A673 (cell line): ENCODE measurements around the gene PTPRR. TPM values are rescaled to one million over a fixed set of nuclear protein-coding genes. Genes with fewer than 3 reads are reported as not detected.

Experiments used
- BruUV-seq: library from RNA; stranded (reverse); fragments of 400-500 nt; replicated peaks from 2 replicates; lab custom pipeline; 2021; lab: Mats Ljungman, UMichigan
- CTCF ChIA-PET: fragments of 300-600 bp; sonication (Branson Sonifier 250); formaldehyde crosslinking; loops from one replicate; lab custom pipeline; 2022; ENCODE audit warnings: antibody characterized with exemption; lab: Charles Lee
- POLR2A ChIA-PET: fragments of 300-600 bp; sonication (Branson Sonifier 250); formaldehyde crosslinking; loops from one replicate; lab custom pipeline; 2022; ENCODE audit warnings: antibody characterized with exemption; ENCODE audit not compliant: low non-redundant PET; lab: Charles Lee
- DNase-seq: peaks from one replicate; pipeline ENCODE4 v3.0.0-alpha.2; 2015; ENCODE audit warnings: low spot score
- H3K27ac ChIP-seq: fragments of 200-600 bp; sonication (generic); 2 replicates; pipeline ENCODE4 v1.5.1; 2016; ENCODE audit warnings: mixed run types, low read depth, mild to moderate bottlenecking, mixed read lengths, antibody characterized with exemption, low read length; ENCODE audit not compliant: poor library complexity, severe bottlenecking
- H3K27me3 ChIP-seq: fragments of 200-600 bp; sonication (generic); replicated peaks from 2 replicates; pipeline ENCODE4 v1.6.1; 2017; ENCODE audit warnings: mixed run types, low read depth, mild to moderate bottlenecking, mixed read lengths, antibody characterized with exemption, low read length; ENCODE audit not compliant: insufficient read depth, poor library complexity
- H3K36me3 ChIP-seq: fragments of 200-600 bp; sonication (generic); 2 replicates; pipeline ENCODE4 v1.6.1; 2016; ENCODE audit warnings: mixed run types, mild to moderate bottlenecking, mixed read lengths, antibody characterized with exemption, low read length; ENCODE audit not compliant: insufficient read depth, poor library complexity, severe bottlenecking
- H3K4me1 ChIP-seq: fragments of 200-600 bp; sonication (generic); 2 replicates; pipeline ENCODE4 v1.6.1; 2017; ENCODE audit warnings: mixed run types, mild to moderate bottlenecking, mixed read lengths, antibody characterized with exemption, low read length; ENCODE audit not compliant: insufficient read depth, poor library complexity, severe bottlenecking
- H3K4me3 ChIP-seq: fragments of 200-600 bp; sonication (generic); 2 replicates; pipeline ENCODE4 v1.5.1; 2016; ENCODE audit warnings: low read depth, mixed run types, mild to moderate bottlenecking, mixed read lengths, low read length; ENCODE audit not compliant: poor library complexity, severe bottlenecking
- H3K9me3 ChIP-seq: fragments of 200-600 bp; sonication (generic); 2 replicates; pipeline ENCODE4 v1.6.1; 2016; ENCODE audit warnings: mixed run types, low read depth, mild to moderate bottlenecking, mixed read lengths, antibody characterized with exemption, low read length; ENCODE audit not compliant: poor library complexity, severe bottlenecking
- CTCF ChIP-seq: fragments of 300-800, 200-600 bp; sonication (generic); conservative IDR thresholded peaks from 2 replicates; pipeline ENCODE4 v1.5.1; 2017; ENCODE audit warnings: low read depth, mild to moderate bottlenecking, antibody characterized with exemption, low read length, moderate library complexity, mixed read lengths
- EZH2 ChIP-seq: fragments of 200-600 bp; sonication (generic); IDR thresholded peaks from 2 replicates; pipeline ENCODE4 v1.6.1; 2017; ENCODE audit warnings: borderline replicate concordance, low read depth, mild to moderate bottlenecking, mixed read lengths, antibody characterized with exemption, low read length; ENCODE audit not compliant: poor library complexity, severe bottlenecking
- intact Hi-C: fragments of 100-400 bp; cut with micrococcal nuclease; formaldehyde crosslinking; loops from one replicate; pipeline ENCODE4 v1.10.0; 2022; ENCODE audit not compliant: unreplicated experiment
- total RNA-seq: library from RNA; stranded (reverse); gene quantifications from 2 replicates; pipeline ENCODE4 v1.2.3, GENCODE V29; 2021

Gene PTPRR
- total RNA-seq, 1 experiment from 2014 or later: not detected

- ChIA-PET POLR2A (no interaction called here), CTCF (no interaction called here)
- TF ChIP-seq CTCF (no peak), EZH2 (no peak)
- no peaks in the 10 kb centered on the region for H3K27me3 ChIP-seq
- H3K4me1 ChIP-seq: peaks cover 40% of the 10 kb centered on the region
- H3K4me3 ChIP-seq: no peak overlapping the region
- H3K9me3 ChIP-seq: peaks cover 9% of the 10 kb centered on the region
- intact Hi-C loops: no loop called here
- no TSS peak for BruUV-seq
- H3K27ac ChIP-seq: peak overlapping the region; percentile 15
- DNase-seq: no peak
- no peaks in the 10 kb centered on the region for H3K36me3 ChIP-seq
Observed at GRCh38 chr12:70962226-70962794, 41.8 kb upstream of the PTPRR start.

GRCh38 chr12:70960484-70960883, 39.9 kb upstream of the PTPRR start:
- BruUV-seq: no TSS peak
- no peak for TF ChIP-seq CTCF
- no peak for TF ChIP-seq EZH2
- intact Hi-C loops: no loop called here
- Histone ChIP-seq H3K36me3 (no peaks in the 10 kb centered on the region), H3K9me3 (peaks cover 9% of the 10 kb centered on the region), H3K27ac (no peak overlapping the region), H3K4me1 (peaks cover 40% of the 10 kb centered on the region), H3K27me3 (no peaks in the 10 kb centered on the region), H3K4me3 (no peak overlapping the region)
- DNase-seq: no peak
- ChIA-PET POLR2A (no interaction called here), CTCF (no interaction called here)

GRCh38 chr12:70955415-70955814, 34.9 kb upstream of the PTPRR start:
- no TSS peak for BruUV-seq
- no peak for DNase-seq
- POLR2A ChIA-PET: no interaction called here
- intact Hi-C loops: no loop called here
- H3K36me3 ChIP-seq: no peaks in the 10 kb centered on the region
- CTCF ChIA-PET: no interaction called here
- no peaks in the 10 kb centered on the region for H3K4me1 ChIP-seq
- H3K27ac ChIP-seq: no peak overlapping the region
- TF ChIP-seq EZH2 (no peak), CTCF (no peak)
- H3K4me3 ChIP-seq: no peak overlapping the region
- H3K27me3 ChIP-seq: no peaks in the 10 kb centered on the region
- H3K9me3 ChIP-seq: peaks cover 9% of the 10 kb centered on the region
